ENCODE data around the gene CYREN. TPM values are rescaled to one million over a fixed set of nuclear protein-coding genes. Genes with fewer than 3 reads are reported as not detected.

CYREN gene
- total and polyA plus RNA-seq, 2 of the 13 experiments (the other 11 are each of a cell fraction or from before 2014, with no cell fraction given), result 20.7 to 60.7 TPM

- peak; percentile 92 for TF ChIP-seq KDM5B (CRISPR knock-in tag; IDR thresholded peaks at IDR 0.05; ENCODE audit: borderline replicate concordance)
- TF ChIP-seq HHEX (CRISPR knock-in tag; IDR thresholded peaks at IDR 0.05), result no peak
- TF ChIP-seq DPF2 (CRISPR knock-in tag; IDR thresholded peaks at IDR 0.05; ENCODE audit: borderline replicate concordance, low read depth), result no peak
- TF ChIP-seq MTF2 (CRISPR knock-in tag; IDR thresholded peaks at IDR 0.05; ENCODE audit: borderline replicate concordance), result peak; percentile 89; the same call in 1 of the 2 replicates
- TF ChIP-seq TGIF2 (CRISPR knock-in tag; IDR thresholded peaks at IDR 0.05), result no peak
- peak; percentile 75; the same call in 1 of the 2 replicates for TF ChIP-seq ZNF264 (CRISPR knock-in tag; IDR thresholded peaks at IDR 0.05)
- TF ChIP-seq ZNF263 (CRISPR knock-in tag; IDR thresholded peaks at IDR 0.05), result peak; percentile 11
- peak; percentile 97 for TF ChIP-seq ZNF275 (CRISPR knock-in tag; IDR thresholded peaks at IDR 0.05; ENCODE audit: borderline replicate concordance)
- peak; percentile 40; the same call in 1 of the 2 replicates for TF ChIP-seq ZNF605 (CRISPR knock-in tag; IDR thresholded peaks at IDR 0.05)
- TF ChIP-seq MBD4 (IDR thresholded peaks at IDR 0.05; ENCODE audit: borderline replicate concordance, low read length), result no peak
- TF ChIP-seq ZMAT3 (CRISPR knock-in tag; conservative IDR thresholded peaks at IDR 0.05), result peak; percentile 88; the same call in 1 of the 2 replicates
- no peak for TF ChIP-seq RFX3 (CRISPR knock-in tag; IDR thresholded peaks at IDR 0.05)
- TF ChIP-seq SMARCE1 (IDR thresholded peaks at IDR 0.05; ENCODE audit: borderline replicate concordance), result no peak
- no peak for TF ChIP-seq ZFYVE20 (CRISPR knock-in tag; IDR thresholded peaks at IDR 0.05; ENCODE audit: borderline replicate concordance, low read depth)
- no peak for TF ChIP-seq ZNF207 (IDR thresholded peaks at IDR 0.05; ENCODE audit: borderline replicate concordance)
- no peak for TF ChIP-seq ZNF720 (CRISPR knock-in tag; IDR thresholded peaks at IDR 0.05)
- peak; percentile 29; the same call in 1 of the 2 replicates for TF ChIP-seq BCL6 (CRISPR knock-in tag; IDR thresholded peaks at IDR 0.05)
- peak; percentile 65 for TF ChIP-seq IRF2 (CRISPR knock-in tag; IDR thresholded peaks at IDR 0.05)
- TF ChIP-seq ZNF879 (CRISPR knock-in tag; IDR thresholded peaks at IDR 0.05), result peak; percentile 89
- TF ChIP-seq, protein P1, sequence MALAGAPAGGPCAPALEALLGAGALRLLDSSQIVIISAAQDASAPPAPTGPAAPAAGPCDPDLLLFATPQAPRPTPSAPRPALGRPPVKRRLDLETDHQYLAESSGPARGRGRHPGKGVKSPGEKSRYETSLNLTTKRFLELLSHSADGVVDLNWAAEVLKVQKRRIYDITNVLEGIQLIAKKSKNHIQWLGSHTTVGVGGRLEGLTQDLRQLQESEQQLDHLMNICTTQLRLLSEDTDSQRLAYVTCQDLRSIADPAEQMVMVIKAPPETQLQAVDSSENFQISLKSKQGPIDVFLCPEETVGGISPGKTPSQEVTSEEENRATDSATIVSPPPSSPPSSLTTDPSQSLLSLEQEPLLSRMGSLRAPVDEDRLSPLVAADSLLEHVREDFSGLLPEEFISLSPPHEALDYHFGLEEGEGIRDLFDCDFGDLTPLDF (CRISPR knock-in tag; IDR thresholded peaks at IDR 0.05), result peak; percentile 91
- peak; percentile 77 for TF ChIP-seq ZNF563 (CRISPR knock-in tag; IDR thresholded peaks at IDR 0.05)
- peak; percentile 55; the same call in 1 of the 2 replicates for TF ChIP-seq SNAPC2 (CRISPR knock-in tag; IDR thresholded peaks at IDR 0.05)
- TF ChIP-seq ZNF704 (CRISPR knock-in tag; IDR thresholded peaks at IDR 0.05; ENCODE audit: borderline replicate concordance), result peak; percentile 83; the same call in 1 of the 2 replicates
- TF ChIP-seq, protein P2, sequence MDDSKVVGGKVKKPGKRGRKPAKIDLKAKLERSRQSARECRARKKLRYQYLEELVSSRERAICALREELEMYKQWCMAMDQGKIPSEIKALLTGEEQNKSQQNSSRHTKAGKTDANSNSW (CRISPR knock-in tag; IDR thresholded peaks at IDR 0.05; ENCODE audit: borderline replicate concordance), result no peak
- TF ChIP-seq HNF1B (CRISPR knock-in tag; IDR thresholded peaks at IDR 0.05), result peak; percentile 94
- TF ChIP-seq ZNF598 (CRISPR knock-in tag; IDR thresholded peaks at IDR 0.05; ENCODE audit: borderline replicate concordance), result peak; percentile 86; the same call in 1 of the 2 replicates
These were observed at the start of gene CYREN (continued) for GRCh38 chr7:135170274-135170997.
